Sigmoid colon (tissue), 7 donors: Measurements from ENCODE around the gene APOL2. TPM values are rescaled to one million over a fixed set of nuclear protein-coding genes. Genes with fewer than 3 reads are reported as not detected.
"Not testable (repeated sequence)": the region's sequence is repeated elsewhere in the genome, so short reads cannot be mapped to it uniquely, and the experiment has no call there.

ENCODE experiments used
- DNase-seq: peaks from one replicate; pipeline ENCODE4 v3.0.0-alpha.2; 2019
- H3K27ac ChIP-seq, 4 donors: fragments of 200-600 bp; sonication (generic); one replicate each; pipeline ENCODE4 v1.5.1; 2016 to 2019; ENCODE audit warnings: mild to moderate bottlenecking in 1 of 4
- H3K27me3 ChIP-seq, 3 donors: fragments of 200-600 bp; sonication (generic); one replicate each; pipeline ENCODE4 v1.5.1; 2019; ENCODE audit warnings: mild to moderate bottlenecking in 1 of 3
- H3K36me3 ChIP-seq, 4 donors: fragments of 200-600 bp; sonication (generic); one replicate each; pipeline ENCODE4 v1.5.1; 2016 to 2019
- H3K4me1 ChIP-seq, 4 donors: fragments of 200-600 bp; sonication (generic); one replicate each; pipeline ENCODE4 v1.5.1; 2017 to 2019
- H3K4me3 ChIP-seq, 4 donors: fragments of 200-600 bp; sonication (generic); one replicate each; pipeline ENCODE4 v1.5.1; 2017 to 2019; ENCODE audit warnings: mild to moderate bottlenecking in 2 of 4, moderate library complexity in 1 of 4
- H3K9me3 ChIP-seq, 4 donors: fragments of 200-600 bp in 3 of 4; sonication (generic) in 3 of 4; one replicate each; pipeline versions ENCODE4 v1.5.1 to v1.6.1; 2013 to 2019
- EP300 ChIP-seq, 4 donors: sonication (generic); formaldehyde crosslinking; IDR thresholded peaks; one replicate each; pipeline ENCODE4 v1.6.1; 2017; ENCODE audit warnings: antibody characterized with exemption in 4 of 4
- POLR2A ChIP-seq, 2 donors: fragments of 450-650 bp; IDR thresholded peaks; one replicate each; pipeline ENCODE4 v1.6.1; 2016; ENCODE audit warnings: antibody characterized with exemption in 2 of 2, mild to moderate bottlenecking in 2 of 2, moderate library complexity in 2 of 2
- POLR2AphosphoS5 ChIP-seq, 4 donors: sonication (generic); formaldehyde crosslinking; IDR thresholded peaks; one replicate each; pipeline ENCODE4 v1.6.1; 2017; ENCODE audit warnings: antibody characterized with exemption in 4 of 4
- WGBS, 2 donors: extraction: QIAGEN DNeasy Blood & Tissue Kit; methylation state at CpG; one replicate each; pipeline ENCODE4 v1.1.7; 2013; 5-methylcytosine and 5-hydroxymethylcytosine counted together
- intact Hi-C: fragments of 100-400 bp; cut with DNase I; formaldehyde crosslinking; loops from one replicate; pipeline ENCODE4 v1.15.1; 2023
- polyA plus RNA-seq, 3 donors: library from polyadenylated mRNA; stranded (reverse); fragments of 200-250 nt; gene quantifications; one replicate each; pipeline ENCODE4 v1.2.3, GENCODE V29; 2013
- total RNA-seq, 4 donors: library from RNA; depleted of rRNA; stranded (reverse); fragments of >200 nt; gene quantifications; one replicate each; pipeline ENCODE4 v1.1.0, GENCODE V29; 2016
- TF ChIP-seq, protein P1 (sequence below), 4 experiments: fragments of 450-650 bp in 3 of 4; fragments of 200-600 bp in 1 of 4; IDR thresholded peaks; one replicate each; pipeline ENCODE4 v1.5.1; 2016 to 2019; ENCODE audit warnings: antibody characterized with exemption in 4 of 4, mild to moderate bottlenecking in 3 of 4, moderate library complexity in 2 of 4
- donor health status: healthy with polysubstance abuse.
- donor health status: Bipolar disorder and iron deficiency.
- donor health status: healthy.

Gene APOL2
- total and polyA plus RNA-seq, 7 donors, result 18.6 to 59.5 (median 29.1) TPM

GRCh38 chr22:36258701-36259614, 19.6 kb upstream of the APOL2 start:
- H3K4me1 ChIP-seq, result peaks cover 0 to 37% (median 34%) of the 10 kb centered on the region in 4 donors
- peak overlapping the region; percentile 47 to 62 (median 60) for H3K27ac ChIP-seq
- no peaks in the 10 kb centered on the region for H3K9me3 ChIP-seq
- WGBS, 2 donors, result 50 to 67% methylated on average over 16 of the region's 16 CpGs
- no peaks in the 10 kb centered on the region for H3K27me3 ChIP-seq
- TF ChIP-seq POLR2A (IDR thresholded peaks at IDR 0.05) (no peak), POLR2AphosphoS5 (IDR thresholded peaks at IDR 0.05) (no peak), EP300 (IDR thresholded peaks at IDR 0.05) (no peak)
- TF ChIP-seq, protein P1, sequence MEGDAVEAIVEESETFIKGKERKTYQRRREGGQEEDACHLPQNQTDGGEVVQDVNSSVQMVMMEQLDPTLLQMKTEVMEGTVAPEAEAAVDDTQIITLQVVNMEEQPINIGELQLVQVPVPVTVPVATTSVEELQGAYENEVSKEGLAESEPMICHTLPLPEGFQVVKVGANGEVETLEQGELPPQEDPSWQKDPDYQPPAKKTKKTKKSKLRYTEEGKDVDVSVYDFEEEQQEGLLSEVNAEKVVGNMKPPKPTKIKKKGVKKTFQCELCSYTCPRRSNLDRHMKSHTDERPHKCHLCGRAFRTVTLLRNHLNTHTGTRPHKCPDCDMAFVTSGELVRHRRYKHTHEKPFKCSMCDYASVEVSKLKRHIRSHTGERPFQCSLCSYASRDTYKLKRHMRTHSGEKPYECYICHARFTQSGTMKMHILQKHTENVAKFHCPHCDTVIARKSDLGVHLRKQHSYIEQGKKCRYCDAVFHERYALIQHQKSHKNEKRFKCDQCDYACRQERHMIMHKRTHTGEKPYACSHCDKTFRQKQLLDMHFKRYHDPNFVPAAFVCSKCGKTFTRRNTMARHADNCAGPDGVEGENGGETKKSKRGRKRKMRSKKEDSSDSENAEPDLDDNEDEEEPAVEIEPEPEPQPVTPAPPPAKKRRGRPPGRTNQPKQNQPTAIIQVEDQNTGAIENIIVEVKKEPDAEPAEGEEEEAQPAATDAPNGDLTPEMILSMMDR (IDR thresholded peaks at IDR 0.05), result no peak
- peaks cover 0 to 53% (median 4%) of the 10 kb centered on the region in 4 donors for H3K36me3 ChIP-seq
- no peak overlapping the region for H3K4me3 ChIP-seq
- DNase-seq, result peak; percentile 80
- intact Hi-C loops, result no loop called here

- Histone ChIP-seq H3K27ac (peak overlapping the region; percentile 47 to 62 (median 60)), H3K36me3 (peaks cover 0 to 45% (median 4%) of the 10 kb centered on the region in 4 donors), H3K4me1 (peaks cover 0 to 46% (median 42%) of the 10 kb centered on the region in 4 donors), H3K4me3 (no peak overlapping the region), H3K27me3 (no peaks in the 10 kb centered on the region), H3K9me3 (no peaks in the 10 kb centered on the region)
- intact Hi-C loops, result no loop called here
- TF ChIP-seq POLR2AphosphoS5 (IDR thresholded peaks at IDR 0.05), result no peak
- TF ChIP-seq, protein P1 (IDR thresholded peaks at IDR 0.05), result no peak
- no peak for TF ChIP-seq EP300 (IDR thresholded peaks at IDR 0.05)
- TF ChIP-seq POLR2A (IDR thresholded peaks at IDR 0.05), result no peak
- WGBS, 2 donors, result 88 to 89% methylated on average over 13 of the region's 13 CpGs
- DNase-seq, result no peak
These were observed 18.8 kb upstream of the APOL2 start for GRCh38 chr22:36257948-36258670.

GRCh38 chr22:36257308-36257707, 18.0 kb upstream of the APOL2 start:
- TF ChIP-seq POLR2A (IDR thresholded peaks at IDR 0.05) (no peak), EP300 (IDR thresholded peaks at IDR 0.05) (no peak), POLR2AphosphoS5 (IDR thresholded peaks at IDR 0.05) (no peak)
- TF ChIP-seq, protein P1 (IDR thresholded peaks at IDR 0.05), result no peak
- Histone ChIP-seq H3K27me3 (no peaks in the 10 kb centered on the region), H3K36me3 (peaks cover 0 to 40% (median 4%) of the 10 kb centered on the region in 4 donors), H3K27ac (peak overlapping the region in 1 of 4 donors; percentile 62), H3K4me1 (peaks cover 0 to 52% (median 45%) of the 10 kb centered on the region in 4 donors), H3K9me3 (no peaks in the 10 kb centered on the region), H3K4me3 (no peak overlapping the region)
- intact Hi-C loops, result no loop called here
- no peak for DNase-seq
- 73 to 81% methylated on average over 8 of the region's 8 CpGs for WGBS, 2 donors

- no peaks in the 10 kb centered on the region for H3K9me3 ChIP-seq
- intact Hi-C loops, result no loop called here
- H3K4me3 ChIP-seq, result no peak overlapping the region
- 84 to 88% methylated on average over 3 of the region's 3 CpGs for WGBS, 2 donors
- peak overlapping the region in 2 of 4 donors; percentile 3 to 43 for H3K27ac ChIP-seq
- TF ChIP-seq EP300 (IDR thresholded peaks at IDR 0.05), result no peak
- TF ChIP-seq, protein P1 (IDR thresholded peaks at IDR 0.05), result no peak
- no peak for TF ChIP-seq POLR2AphosphoS5 (IDR thresholded peaks at IDR 0.05)
- no peak for TF ChIP-seq POLR2A (IDR thresholded peaks at IDR 0.05)
- H3K4me1 ChIP-seq, result peaks cover 0 to 52% (median 45%) of the 10 kb centered on the region in 4 donors
- peaks cover 0 to 32% (median under 1%) of the 10 kb centered on the region in 4 donors for H3K36me3 ChIP-seq
- no peaks in the 10 kb centered on the region for H3K27me3 ChIP-seq
- DNase-seq, result no peak
These were observed 17.2 kb upstream of the APOL2 start for GRCh38 chr22:36256478-36256877.

DNA sequence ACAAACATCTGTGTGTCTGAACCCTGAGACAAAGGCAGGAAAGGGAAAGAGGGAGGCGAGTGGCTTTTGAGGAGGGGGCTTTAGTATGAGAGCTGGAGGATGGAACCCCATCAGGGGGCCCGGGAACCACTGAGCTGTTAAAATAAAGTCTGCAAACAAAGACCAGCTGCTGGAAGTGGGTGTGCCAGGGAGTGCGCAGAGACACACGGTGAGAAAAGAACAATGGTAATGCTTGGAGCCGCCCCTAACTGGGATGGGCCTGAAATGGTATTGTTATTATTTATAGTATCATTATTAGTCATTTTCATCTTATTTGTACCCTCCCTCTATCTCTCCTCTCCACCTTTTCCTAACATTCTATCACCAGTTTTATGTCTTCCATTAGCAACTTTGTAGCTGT, 16.2 kb upstream of the APOL2 start:
- Histone ChIP-seq H3K27ac (peak overlapping the region; percentile 75 to 92 (median 79)), H3K36me3 (peaks cover 0 to 24% (median 0%) of the 10 kb centered on the region in 4 donors), H3K4me1 (peaks cover 0 to 52% (median 45%) of the 10 kb centered on the region in 4 donors), H3K4me3 (peak overlapping the region in 1 of 4 donors; percentile 53)
- H3K27me3 ChIP-seq, DNase-seq, intact Hi-C loops, H3K9me3 ChIP-seq: not testable (repeated sequence)
- 50% methylated on average over 1 of the region's 5 CpGs; no CpG with 5 or more reads in 1 of the 2 donors for WGBS, 2 donors
